Hepatocyte (in vitro differentiated cells): ENCODE measurements around the gene LRRK1. TPM values are rescaled to one million over a fixed set of nuclear protein-coding genes. Genes with fewer than 3 reads are reported as not detected.

Source experiments
- DNase-seq: peaks from one replicate; pipeline ENCODE4 v3.0.0-alpha.2; 2016; ENCODE audit warnings: low spot score
- H2AFZ ChIP-seq: fragments of 200-600 bp; sonication (generic); 2 replicates; pipeline ENCODE4 v1.6.0; 2016; ENCODE audit warnings: antibody characterized with exemption, mild to moderate bottlenecking
- H3K27ac ChIP-seq: fragments of 200-600 bp; sonication (generic); 2 replicates; pipeline ENCODE4 v1.5.1; 2016; ENCODE audit warnings: mild to moderate bottlenecking
- H3K27me3 ChIP-seq: fragments of 200-600 bp; sonication (generic); 2 replicates; pipeline ENCODE4 v1.6.1; 2016
- H3K36me3 ChIP-seq: fragments of 200-600 bp; sonication (generic); replicated peaks from 2 replicates; pipeline ENCODE4 v1.5.1; 2016; ENCODE audit warnings: low read depth; ENCODE audit not compliant: insufficient read depth
- H3K4me1 ChIP-seq: fragments of 200-600 bp; sonication (generic); 2 replicates; pipeline ENCODE4 v1.5.1; 2016; ENCODE audit warnings: mild to moderate bottlenecking, moderate library complexity; ENCODE audit not compliant: insufficient read depth
- H3K4me2 ChIP-seq: fragments of 200-600 bp; sonication (generic); 2 replicates; pipeline ENCODE4 v1.6.0; 2016
- H3K4me3 ChIP-seq: fragments of 200-600 bp; sonication (generic); 2 replicates; pipeline ENCODE4 v1.5.1; 2016; ENCODE audit warnings: mild to moderate bottlenecking
- H3K79me2 ChIP-seq: fragments of 200-600 bp; sonication (generic); 2 replicates; pipeline ENCODE4 v1.6.0; 2017; ENCODE audit warnings: mild to moderate bottlenecking
- H3K9me2 ChIP-seq: fragments of 200-600 bp; sonication (generic); replicated peaks from 2 replicates; pipeline ENCODE4 v1.6.0; 2017; ENCODE audit warnings: mild to moderate bottlenecking; ENCODE audit not compliant: insufficient read depth
- H3K9me3 ChIP-seq: fragments of 200-600 bp; sonication (generic); 2 replicates; pipeline ENCODE4 v1.5.1; 2016; ENCODE audit warnings: low read depth, mild to moderate bottlenecking
- H4K20me1 ChIP-seq: fragments of 200-600 bp; sonication (generic); 2 replicates; pipeline ENCODE4 v1.6.0; 2016; ENCODE audit warnings: mild to moderate bottlenecking; ENCODE audit not compliant: insufficient read depth, poor library complexity, severe bottlenecking
- CTCF ChIP-seq: fragments of 200-600 bp; sonication (generic); IDR thresholded peaks from 2 replicates; pipeline ENCODE4 v1.5.1; 2016; ENCODE audit warnings: antibody characterized with exemption, mild to moderate bottlenecking; ENCODE audit not compliant: poor library complexity
- EZH2 ChIP-seq: fragments of 200-600 bp; sonication (generic); IDR thresholded peaks from 2 replicates; pipeline ENCODE4 v1.6.1; 2016; ENCODE audit warnings: antibody characterized with exemption, mild to moderate bottlenecking, borderline replicate concordance
- EZH2phosphoT487 ChIP-seq: fragments of 200-600 bp; sonication (generic); IDR thresholded peaks from one replicate; pipeline ENCODE4 v1.6.1; 2018; ENCODE audit warnings: antibody characterized with exemption, mild to moderate bottlenecking, low read depth, moderate library complexity; ENCODE audit not compliant: unreplicated experiment, severe bottlenecking
- WGBS: methylation state at CpG from one replicate; pipeline ENCODE4 v1.1.6; 2016; ENCODE audit warnings: low lambda C conversion rate; ENCODE audit errors: missing lambda C conversion rate; 5-methylcytosine and 5-hydroxymethylcytosine counted together
- polyA plus RNA-seq: library from polyadenylated mRNA; unstranded; fragments of >200 nt; fragmentation: Nextera tagmentation; extraction: Ambion mirVana; gene quantifications from 2 replicates; pipeline ENCODE4 v1.2.1, GENCODE V29; 2016
- total RNA-seq: library from RNA; depleted of rRNA; stranded (reverse); fragments of >200 nt; gene quantifications from 2 replicates; pipeline ENCODE4 v1.2.3, GENCODE V29; 2014

LRRK1 gene
- total and polyA plus RNA-seq, 2 experiments from 2014 or later = 2.1 TPM

- 88% methylated on average over 4 of the region's 4 CpGs for WGBS
- no peak for DNase-seq
- Histone ChIP-seq H4K20me1 (no peaks in the 10 kb centered on the region), H3K4me2 (no peak overlapping the region), H3K27me3 (no peaks in the 10 kb centered on the region), H3K9me2 (no peaks in the 10 kb centered on the region), H3K79me2 (no peaks in the 10 kb centered on the region), H3K27ac (no peak overlapping the region), H3K9me3 (no peaks in the 10 kb centered on the region), H3K4me3 (no peak overlapping the region), H3K36me3 (no peaks in the 10 kb centered on the region), H3K4me1 (peaks cover 12% of the 10 kb centered on the region), H2AFZ (no peak overlapping the region)
- TF ChIP-seq EZH2phosphoT487 (no peak), EZH2 (no peak), CTCF (no peak)
Observed at GRCh38 chr15:101003706-101004105, 84.5 kb downstream of the LRRK1 start.

DNA sequence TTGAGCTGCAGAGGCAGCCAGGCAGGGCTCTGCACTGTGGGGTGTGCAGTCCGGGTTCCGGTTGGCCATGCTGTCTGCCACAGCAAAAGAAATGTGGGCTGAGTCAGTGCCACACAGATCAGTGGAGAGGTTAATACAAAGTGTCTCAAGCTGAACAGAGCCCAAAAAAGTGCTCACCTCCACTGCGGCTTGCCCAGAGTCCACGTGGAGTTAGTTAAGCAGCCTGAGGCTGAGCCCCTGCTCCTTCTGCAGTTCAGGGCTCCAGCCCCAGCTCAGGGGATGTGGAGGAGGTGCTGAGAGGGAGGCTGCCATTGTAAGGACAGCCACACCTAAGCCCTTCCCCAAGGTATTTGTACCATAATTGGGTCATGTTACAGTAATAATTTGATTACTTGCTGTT is 85.3 kb downstream of the LRRK1 start:
- H3K9me3 ChIP-seq = no peaks in the 10 kb centered on the region
- no peak overlapping the region for H3K4me2 ChIP-seq
- no peak overlapping the region for H3K27ac ChIP-seq
- H4K20me1 ChIP-seq = no peaks in the 10 kb centered on the region
- H3K36me3 ChIP-seq = no peaks in the 10 kb centered on the region
- no peak for TF ChIP-seq EZH2phosphoT487
- no peak for TF ChIP-seq CTCF
- TF ChIP-seq EZH2 = no peak
- no peaks in the 10 kb centered on the region for H3K9me2 ChIP-seq
- no peak for DNase-seq
- H3K4me1 ChIP-seq = peaks cover 12% of the 10 kb centered on the region
- no peak overlapping the region for H3K4me3 ChIP-seq
- no peaks in the 10 kb centered on the region for H3K27me3 ChIP-seq
- no peak overlapping the region for H2AFZ ChIP-seq
- WGBS = 96% methylated on average over 4 of the region's 4 CpGs
- no peaks in the 10 kb centered on the region for H3K79me2 ChIP-seq

- Histone ChIP-seq H2AFZ (no peak overlapping the region), H3K4me3 (no peak overlapping the region), H3K79me2 (no peaks in the 10 kb centered on the region), H3K36me3 (no peaks in the 10 kb centered on the region), H3K9me3 (no peaks in the 10 kb centered on the region), H3K4me2 (no peak overlapping the region), H3K27ac (no peak overlapping the region), H4K20me1 (no peaks in the 10 kb centered on the region), H3K27me3 (no peaks in the 10 kb centered on the region), H3K4me1 (peaks cover 8% of the 10 kb centered on the region), H3K9me2 (no peaks in the 10 kb centered on the region)
- 94% methylated on average over 10 of the region's 10 CpGs for WGBS
- no peak for TF ChIP-seq EZH2
- no peak for TF ChIP-seq CTCF
- no peak for TF ChIP-seq EZH2phosphoT487
- no peak for DNase-seq
Observed at GRCh38 chr15:101004986-101005747, 86.0 kb downstream of the LRRK1 start.
